ENCODE measurements around the gene SLIT3.

DNA sequence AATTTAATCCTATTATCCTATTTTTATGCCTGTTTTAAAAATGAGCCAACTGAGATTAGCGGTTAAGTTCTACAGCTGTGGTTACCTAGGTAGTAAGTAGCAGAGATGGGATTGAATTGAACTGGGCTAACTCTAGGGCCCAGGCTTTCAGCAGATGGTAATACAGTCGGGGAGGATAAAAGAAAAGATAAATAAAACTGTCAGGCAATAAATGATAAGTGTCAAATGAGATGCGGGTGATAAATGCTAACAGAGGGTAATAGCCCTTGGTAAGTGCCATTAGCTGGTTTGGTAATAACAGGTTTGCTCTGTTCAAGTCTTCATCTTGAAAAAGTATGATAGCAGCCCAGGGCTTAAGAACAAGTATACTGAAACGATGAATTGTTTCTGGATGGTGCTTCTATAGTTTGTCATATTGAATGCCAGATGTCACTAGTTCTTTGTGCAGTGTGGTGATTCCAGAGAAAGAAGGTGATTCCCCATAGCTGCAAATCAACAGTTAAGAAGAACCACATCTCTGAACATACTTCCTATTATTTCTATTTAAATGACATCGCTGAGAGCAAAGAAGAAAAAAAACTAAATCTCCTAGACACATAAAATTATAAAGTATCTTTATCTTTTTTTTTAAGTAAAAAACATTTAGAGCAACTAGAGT lies 360.9 kb downstream of the SLIT3 start:
- TF ChIP-seq, protein P1, sequence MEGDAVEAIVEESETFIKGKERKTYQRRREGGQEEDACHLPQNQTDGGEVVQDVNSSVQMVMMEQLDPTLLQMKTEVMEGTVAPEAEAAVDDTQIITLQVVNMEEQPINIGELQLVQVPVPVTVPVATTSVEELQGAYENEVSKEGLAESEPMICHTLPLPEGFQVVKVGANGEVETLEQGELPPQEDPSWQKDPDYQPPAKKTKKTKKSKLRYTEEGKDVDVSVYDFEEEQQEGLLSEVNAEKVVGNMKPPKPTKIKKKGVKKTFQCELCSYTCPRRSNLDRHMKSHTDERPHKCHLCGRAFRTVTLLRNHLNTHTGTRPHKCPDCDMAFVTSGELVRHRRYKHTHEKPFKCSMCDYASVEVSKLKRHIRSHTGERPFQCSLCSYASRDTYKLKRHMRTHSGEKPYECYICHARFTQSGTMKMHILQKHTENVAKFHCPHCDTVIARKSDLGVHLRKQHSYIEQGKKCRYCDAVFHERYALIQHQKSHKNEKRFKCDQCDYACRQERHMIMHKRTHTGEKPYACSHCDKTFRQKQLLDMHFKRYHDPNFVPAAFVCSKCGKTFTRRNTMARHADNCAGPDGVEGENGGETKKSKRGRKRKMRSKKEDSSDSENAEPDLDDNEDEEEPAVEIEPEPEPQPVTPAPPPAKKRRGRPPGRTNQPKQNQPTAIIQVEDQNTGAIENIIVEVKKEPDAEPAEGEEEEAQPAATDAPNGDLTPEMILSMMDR (IDR thresholded peaks at IDR 0.05), result no peak
- no peak for TF ChIP-seq POLR2A (IDR thresholded peaks at IDR 0.05)
